RWPE1 (cell line): ENCODE results near the gene SHROOM3.

Experiments
- CTCF ChIA-PET: fragments of 350-600 bp; sonication (Branson Sonifier 250); formaldehyde crosslinking; extraction: SDS; loops from one replicate; lab custom pipeline; 2021; lab: Yijun Ruan, JAX
- POLR2A ChIA-PET: fragments of 400-600 bp; formaldehyde crosslinking; extraction: SDS; loops from one replicate; lab custom pipeline; 2020; ENCODE audit warnings: antibody characterized with exemption; ENCODE audit not compliant: low non-redundant PET; lab: Yijun Ruan, JAX
- DNase-seq: peaks from one replicate; pipeline ENCODE4 v3.0.0; 2012; ENCODE audit warnings: low spot score
- H3K27ac ChIP-seq: fragments of 450-650 bp; 2 replicates; pipeline ENCODE4 v1.5.1; 2017
- TF ChIP-seq, protein P1 (sequence below): fragments of 450-650 bp; conservative IDR thresholded peaks from 2 replicates; pipeline ENCODE4 v1.5.1; 2017; ENCODE audit warnings: low read depth, mild to moderate bottlenecking

The SHROOM3 gene

DNA sequence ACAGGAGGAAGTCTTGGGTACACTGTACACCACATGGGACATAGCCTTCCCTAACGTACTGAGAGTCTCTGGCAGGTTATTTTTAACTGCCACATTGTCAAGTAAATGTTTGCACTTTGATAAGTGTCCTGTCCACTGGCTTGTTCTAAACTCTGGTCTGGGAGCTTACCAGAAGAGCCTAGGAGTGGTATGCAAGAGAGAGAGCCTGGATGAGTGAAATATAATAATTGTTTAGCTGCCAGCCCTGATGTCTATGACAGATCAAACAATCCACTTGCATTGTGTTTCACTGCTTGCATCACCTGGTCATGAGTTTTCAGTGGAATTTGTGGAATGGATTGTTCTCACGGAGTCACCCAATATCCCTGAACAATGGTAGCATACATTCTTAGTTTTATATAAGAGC, 91.6 kb downstream of the SHROOM3 start:
- H3K27ac ChIP-seq, result no peak overlapping the region
- TF ChIP-seq, protein P1, sequence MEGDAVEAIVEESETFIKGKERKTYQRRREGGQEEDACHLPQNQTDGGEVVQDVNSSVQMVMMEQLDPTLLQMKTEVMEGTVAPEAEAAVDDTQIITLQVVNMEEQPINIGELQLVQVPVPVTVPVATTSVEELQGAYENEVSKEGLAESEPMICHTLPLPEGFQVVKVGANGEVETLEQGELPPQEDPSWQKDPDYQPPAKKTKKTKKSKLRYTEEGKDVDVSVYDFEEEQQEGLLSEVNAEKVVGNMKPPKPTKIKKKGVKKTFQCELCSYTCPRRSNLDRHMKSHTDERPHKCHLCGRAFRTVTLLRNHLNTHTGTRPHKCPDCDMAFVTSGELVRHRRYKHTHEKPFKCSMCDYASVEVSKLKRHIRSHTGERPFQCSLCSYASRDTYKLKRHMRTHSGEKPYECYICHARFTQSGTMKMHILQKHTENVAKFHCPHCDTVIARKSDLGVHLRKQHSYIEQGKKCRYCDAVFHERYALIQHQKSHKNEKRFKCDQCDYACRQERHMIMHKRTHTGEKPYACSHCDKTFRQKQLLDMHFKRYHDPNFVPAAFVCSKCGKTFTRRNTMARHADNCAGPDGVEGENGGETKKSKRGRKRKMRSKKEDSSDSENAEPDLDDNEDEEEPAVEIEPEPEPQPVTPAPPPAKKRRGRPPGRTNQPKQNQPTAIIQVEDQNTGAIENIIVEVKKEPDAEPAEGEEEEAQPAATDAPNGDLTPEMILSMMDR, result no peak
- DNase-seq, result peak; percentile 7
- ChIA-PET CTCF (interaction anchor here (0.5 kb wide), 1 partner anchor 143 kb away, joined by 4 read pairs; no protein-coding TSS in a partner anchor), POLR2A (no interaction called here)

DNA sequence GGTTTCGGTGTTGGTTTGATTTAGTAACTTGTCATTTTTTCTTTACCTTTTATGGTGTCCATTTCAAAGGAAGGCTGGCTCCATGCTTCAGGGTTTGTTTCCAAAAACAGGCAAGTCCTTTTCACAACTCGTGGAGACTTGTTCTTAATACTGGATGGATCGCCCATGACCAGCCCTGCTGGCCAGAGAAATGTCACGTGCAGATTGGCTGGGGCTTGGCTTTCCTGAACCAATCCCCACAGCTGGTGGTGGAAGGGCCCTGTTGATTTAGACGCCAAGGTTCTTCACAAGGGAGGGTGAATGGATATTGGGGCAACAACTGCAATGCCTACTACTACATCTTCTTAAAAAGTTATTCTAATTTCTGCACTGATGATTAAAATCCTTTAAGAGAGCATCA, 92.6 kb downstream of the SHROOM3 start:
- TF ChIP-seq, protein P1, result no peak
- DNase-seq, result no peak
- POLR2A ChIA-PET, result no interaction called here
- CTCF ChIA-PET, result no interaction called here
- no peak overlapping the region for H3K27ac ChIP-seq

DNA sequence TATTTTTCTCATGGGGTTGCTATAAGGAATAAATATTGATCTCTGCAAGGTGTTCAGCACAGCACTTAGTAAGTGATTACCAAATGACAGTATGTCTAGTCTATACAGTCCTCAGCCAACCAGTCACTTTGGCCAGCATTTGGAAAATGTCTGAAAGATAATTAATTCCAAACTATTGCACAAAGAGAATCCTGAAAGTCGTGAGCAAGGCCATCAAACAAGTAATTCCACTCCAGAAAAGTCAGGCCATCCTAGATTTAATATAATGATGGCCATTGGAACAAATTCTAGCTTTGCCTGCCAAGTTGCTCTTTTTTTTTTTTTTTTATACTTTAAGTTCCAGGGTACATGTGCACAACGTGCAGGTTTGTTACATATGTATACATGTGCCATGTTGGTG, 96.6 kb downstream of the SHROOM3 start:
- CTCF ChIA-PET, result no interaction called here
- H3K27ac ChIP-seq, result no peak overlapping the region
- POLR2A ChIA-PET, result no interaction called here
- TF ChIP-seq, protein P1, result no peak
- DNase-seq, result no peak

DNA sequence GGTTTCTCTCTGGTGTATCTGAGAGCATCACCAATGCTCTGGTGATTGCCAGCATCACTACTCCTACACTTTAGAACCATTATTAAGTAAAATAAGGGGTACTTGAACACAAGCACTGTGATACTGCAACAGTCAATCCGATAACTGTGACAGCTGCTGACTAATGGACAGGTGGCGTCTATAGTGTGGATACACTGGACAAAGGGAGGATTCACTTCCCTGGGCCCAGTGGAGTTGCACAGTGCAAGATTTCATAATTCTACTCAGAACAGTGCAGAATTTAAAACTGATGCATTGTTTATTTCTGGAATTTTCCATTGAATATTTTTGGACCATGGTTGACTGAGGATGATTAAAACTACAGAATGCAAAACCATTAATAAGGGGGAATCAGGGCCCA, 97.8 kb downstream of the SHROOM3 start:
- ChIA-PET CTCF (no interaction called here), POLR2A (no interaction called here)
- no peak overlapping the region for H3K27ac ChIP-seq
- no peak for DNase-seq
- TF ChIP-seq, protein P1, result no peak

DNA sequence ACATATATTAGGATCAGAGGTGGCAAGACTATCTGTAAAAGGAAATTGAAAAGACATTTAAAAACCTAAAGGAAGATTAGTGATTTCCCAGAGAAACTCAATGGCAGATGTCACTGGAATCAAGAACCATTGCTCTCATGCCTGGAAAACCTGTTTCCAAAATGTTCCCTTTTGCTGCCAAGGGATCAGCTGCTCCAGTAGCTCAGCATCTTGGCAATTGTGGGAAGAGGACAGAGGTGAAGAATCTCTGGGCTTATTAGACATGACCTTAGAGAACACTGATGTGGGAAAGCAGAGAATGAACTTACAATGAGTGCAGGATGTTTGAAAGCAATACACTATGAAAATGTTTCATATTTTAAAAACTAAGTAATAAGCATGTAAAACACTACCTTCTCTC, 98.3 kb downstream of the SHROOM3 start:
- H3K27ac ChIP-seq, result no peak overlapping the region
- POLR2A ChIA-PET, result no interaction called here
- TF ChIP-seq, protein P1, result no peak
- DNase-seq, result no peak
- CTCF ChIA-PET, result no interaction called here

DNA sequence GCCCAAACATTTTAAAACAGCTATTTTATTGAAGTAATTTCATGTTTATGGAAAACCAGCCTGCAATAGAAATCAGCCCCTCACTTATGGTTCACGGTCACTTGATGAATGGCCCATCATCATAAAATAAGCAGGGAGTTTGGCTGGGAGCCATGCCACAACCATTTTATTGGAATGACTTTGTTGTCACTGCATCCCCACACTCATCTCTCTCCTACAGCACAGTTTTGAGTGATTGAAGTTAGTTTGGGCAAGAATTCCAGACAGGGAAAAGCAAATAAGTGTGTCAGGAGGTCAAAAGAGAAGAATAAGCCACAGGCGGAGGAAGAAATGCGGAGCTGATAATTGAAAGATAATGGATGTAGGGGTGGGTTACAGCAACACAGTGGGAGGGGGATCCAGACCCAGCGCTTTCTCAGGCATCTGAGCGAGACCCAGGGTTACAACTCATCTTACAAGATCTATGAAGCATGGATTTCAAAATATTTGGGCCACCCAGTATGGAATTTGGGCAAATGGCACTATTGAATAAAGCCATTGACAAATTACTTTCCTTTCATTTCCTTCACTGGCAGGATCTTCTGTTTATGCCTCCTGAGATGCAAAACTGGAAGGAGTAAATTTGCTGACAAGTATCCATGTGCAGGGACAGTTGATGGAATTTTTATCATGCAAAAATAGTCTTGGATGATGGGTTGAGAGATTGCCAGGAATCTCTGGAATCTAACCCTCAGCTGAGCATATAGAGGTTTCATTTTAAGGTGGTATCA, 100.8 kb downstream of the SHROOM3 start:
- no peak overlapping the region for H3K27ac ChIP-seq
- DNase-seq, result no peak
- TF ChIP-seq, protein P1, result no peak
- ChIA-PET POLR2A (no interaction called here), CTCF (no interaction called here)
